GM12878 (cell line): Measurements from ENCODE around the gene PITPNC1. TPM values are rescaled to one million over a fixed set of nuclear protein-coding genes. Genes with fewer than 3 reads are reported as not detected.

ENCODE experiments used
- BRCA1 ChIP-seq: IDR thresholded peaks from 2 replicates; pipeline ENCODE4 v1.6.1; 2011; ENCODE audit warnings: low read depth, low read length, improper control_type of control experiment
- E4F1 ChIP-seq: fragments of 450-650 bp; IDR thresholded peaks from 2 replicates; pipeline ENCODE4 v1.6.1; 2018; ENCODE audit warnings: borderline replicate concordance, mild to moderate bottlenecking; ENCODE audit not compliant: partially characterized antibody
- EP300 ChIP-seq, 2 experiments: fragments of 150-350 bp in 1 of 2; IDR thresholded peaks; 2 replicates each; pipeline ENCODE4 v1.6.1; 2011 to 2012; ENCODE audit warnings: low read depth in 2 of 2, low read length in 2 of 2, borderline replicate concordance in 1 of 2, improper control_type of control experiment in 1 of 2, inconsistent platforms in 1 of 2; ENCODE audit not compliant: control insufficient read depth in 1 of 2
- ESRRA ChIP-seq: IDR thresholded peaks from 2 replicates; pipeline ENCODE4 v1.6.1; 2012; ENCODE audit warnings: mild to moderate bottlenecking, low read length, improper control_type of control experiment
- EZH2 ChIP-seq: IDR thresholded peaks from 2 replicates; pipeline ENCODE4 v1.6.1; 2012; ENCODE audit warnings: low read depth, mild to moderate bottlenecking, control low read depth, inconsistent platforms, low read length, borderline replicate concordance; ENCODE audit not compliant: control insufficient read depth
- FOXK2 ChIP-seq: fragments of 450-650 bp; IDR thresholded peaks from 2 replicates; pipeline ENCODE4 v1.6.1; 2017; ENCODE audit warnings: mild to moderate bottlenecking, moderate library complexity
- GATAD2B ChIP-seq: fragments of 450-650 bp; conservative IDR thresholded peaks from 2 replicates; pipeline ENCODE4 v1.6.1; 2017; ENCODE audit warnings: low read depth, mild to moderate bottlenecking, moderate library complexity
- HCFC1 ChIP-seq: fragments of 150-350 bp; IDR thresholded peaks from 2 replicates; pipeline ENCODE4 v1.6.1; 2014; ENCODE audit warnings: low read length
- IRF4 ChIP-seq: IDR thresholded peaks from 2 replicates; pipeline ENCODE4 v1.6.1; 2011; ENCODE audit warnings: low read depth, low read length
- KDM1A ChIP-seq: fragments of 200-600 bp; sonication (generic); IDR thresholded peaks from 2 replicates; pipeline ENCODE4 v1.6.1; 2016; ENCODE audit warnings: borderline replicate concordance
- MLLT1 ChIP-seq: fragments of 450-650 bp; IDR thresholded peaks from 2 replicates; pipeline ENCODE4 v1.6.1; 2016; ENCODE audit warnings: mild to moderate bottlenecking
- MTA2 ChIP-seq: fragments of 450-650 bp; IDR thresholded peaks from 2 replicates; pipeline ENCODE4 v1.6.1; 2016; ENCODE audit warnings: low read depth, mild to moderate bottlenecking, moderate library complexity
- NRF1 ChIP-seq: conservative IDR thresholded peaks from 2 replicates; pipeline ENCODE4 v1.6.1; 2011; ENCODE audit warnings: mild to moderate bottlenecking, low read depth, low read length, improper control_type of control experiment
- PAX5 ChIP-seq: IDR thresholded peaks from 2 replicates; pipeline ENCODE4 v1.6.1; 2011; ENCODE audit warnings: low read depth, low read length, borderline replicate concordance
- PAX8 ChIP-seq: fragments of 450-650 bp; IDR thresholded peaks from 2 replicates; pipeline ENCODE4 v1.6.1; 2017; ENCODE audit warnings: mild to moderate bottlenecking, moderate library complexity
- RFX5 ChIP-seq: IDR thresholded peaks from 2 replicates; pipeline ENCODE4 v1.6.1; 2011; ENCODE audit warnings: low read depth, low read length, improper control_type of control experiment
- TAF1 ChIP-seq: IDR thresholded peaks from 2 replicates; pipeline ENCODE4 v1.6.1; 2011; ENCODE audit warnings: mild to moderate bottlenecking, low read depth, low read length, borderline replicate concordance
- TCF3 ChIP-seq: IDR thresholded peaks from 2 replicates; pipeline ENCODE4 v1.6.1; 2012; ENCODE audit warnings: low read depth, mild to moderate bottlenecking, low read length, borderline replicate concordance; ENCODE audit not compliant: insufficient read depth
- USF2 ChIP-seq: IDR thresholded peaks from 2 replicates; pipeline ENCODE4 v1.6.1; 2011; ENCODE audit warnings: low read depth, low read length, improper control_type of control experiment, borderline replicate concordance
- ZNF592 ChIP-seq: fragments of 450-650 bp; IDR thresholded peaks from 2 replicates; pipeline ENCODE4 v1.6.1; 2017; ENCODE audit warnings: mild to moderate bottlenecking, moderate library complexity
- polyA plus RNA-seq, 11 experiments: library from polyadenylated mRNA; depleted of rRNA in 4 of 11; unstranded in 6 of 11; stranded (reverse) in 5 of 11; fragments of >200 nt; fragmentation: Nextera tagmentation in 4 of 11; fragmentation: Illumina TruSeq in 1 of 11; extraction: Ambion mirVana in 4 of 11; extraction: Trizol in 1 of 11; gene quantifications; 1 replicate in 1 of 11; 2 replicates in 10 of 11; pipeline versions ENCODE4 v1.2.1 to v1.2.3, GENCODE V29; 2011 to 2016; ENCODE audit warnings: inconsistent platforms in 2 of 11, missing spikeins in 2 of 11, low read depth in 1 of 11
- total RNA-seq, 4 experiments: library from RNA; depleted of rRNA in 3 of 4; stranded (reverse); fragments of >200 nt in 3 of 4; fragmentation: Illumina TruSeq in 1 of 4; extraction: Trizol in 1 of 4; gene quantifications; 2 replicates each; pipeline versions ENCODE4 v1.2.1 to v1.2.3, GENCODE V29; 2013 to 2021

Gene PITPNC1
- total and polyA plus RNA-seq, 10 of the 15 experiments (the other 5 are each of a cell fraction or from before 2014, with no cell fraction given) = 12.2 to 62.4 (median 47.3) TPM

GRCh38 chr17:67390646-67391361, 13.7 kb downstream of the PITPNC1 start (continued):
- TF ChIP-seq MTA2 (peak; percentile 86), KDM1A (no peak), BRCA1 (no peak), ESRRA (no peak), ZNF592 (no peak), EZH2 (no peak), GATAD2B (peak; percentile 36; the same call in 1 of the 2 replicates), MLLT1 (peak; percentile 61), TCF3 (no peak), E4F1 (no peak), USF2 (no peak), TAF1 (no peak), FOXK2 (no peak), PAX8 (no peak), EP300 (IDR thresholded peaks at IDR 0.05; ENCODE audit: borderline replicate concordance in 1 of 2, control insufficient read depth in 1 of 2, low read depth in 2 of 2, low read length in 2 of 2) (peak; percentile 78 to 85; a peak in 3 of 4 replicates), HCFC1 (no peak), NRF1 (no peak), RFX5 (no peak), IRF4 (peak; percentile 93), PAX5 (peak; percentile 89)
